ENCODE measurements around the gene SHB. TPM values are rescaled to one million over a fixed set of nuclear protein-coding genes. Genes with fewer than 3 reads are reported as not detected.

The SHB gene
- total RNA-seq = 10 to 100 TPM; 28.1 to 38.1 TPM
- polyA plus RNA-seq (2013, experiment 1 of 2) = 10.8 TPM
- 12.5 TPM for polyA plus RNA-seq (2013, experiment 2 of 2)
- long read RNA-seq, experiment 1, partial matches to known transcripts = 8 of 9 reads
- long read RNA-seq, experiment 1, other reads (novel, unspliced or antisense) = 0 of 9 reads
- long read RNA-seq, experiment 2, transcript SHB-201 (6 exons, 2,783 nt) = major isoform, 73 of 73 reads
- long read RNA-seq, experiment 2, partial matches to known transcripts = 0 of 73 reads
- long read RNA-seq, experiment 2, other reads (novel, unspliced or antisense) = 0 of 73 reads
- long read RNA-seq, experiment 3, partial matches to known transcripts = 0 of 6 reads
- long read RNA-seq, experiment 3, other reads (novel, unspliced or antisense) = 6 of 6 reads
- long read RNA-seq, experiment 4, partial matches to known transcripts = 1 of 2 reads
- long read RNA-seq, experiment 4, other reads (novel, unspliced or antisense) = 1 of 2 reads

DNA sequence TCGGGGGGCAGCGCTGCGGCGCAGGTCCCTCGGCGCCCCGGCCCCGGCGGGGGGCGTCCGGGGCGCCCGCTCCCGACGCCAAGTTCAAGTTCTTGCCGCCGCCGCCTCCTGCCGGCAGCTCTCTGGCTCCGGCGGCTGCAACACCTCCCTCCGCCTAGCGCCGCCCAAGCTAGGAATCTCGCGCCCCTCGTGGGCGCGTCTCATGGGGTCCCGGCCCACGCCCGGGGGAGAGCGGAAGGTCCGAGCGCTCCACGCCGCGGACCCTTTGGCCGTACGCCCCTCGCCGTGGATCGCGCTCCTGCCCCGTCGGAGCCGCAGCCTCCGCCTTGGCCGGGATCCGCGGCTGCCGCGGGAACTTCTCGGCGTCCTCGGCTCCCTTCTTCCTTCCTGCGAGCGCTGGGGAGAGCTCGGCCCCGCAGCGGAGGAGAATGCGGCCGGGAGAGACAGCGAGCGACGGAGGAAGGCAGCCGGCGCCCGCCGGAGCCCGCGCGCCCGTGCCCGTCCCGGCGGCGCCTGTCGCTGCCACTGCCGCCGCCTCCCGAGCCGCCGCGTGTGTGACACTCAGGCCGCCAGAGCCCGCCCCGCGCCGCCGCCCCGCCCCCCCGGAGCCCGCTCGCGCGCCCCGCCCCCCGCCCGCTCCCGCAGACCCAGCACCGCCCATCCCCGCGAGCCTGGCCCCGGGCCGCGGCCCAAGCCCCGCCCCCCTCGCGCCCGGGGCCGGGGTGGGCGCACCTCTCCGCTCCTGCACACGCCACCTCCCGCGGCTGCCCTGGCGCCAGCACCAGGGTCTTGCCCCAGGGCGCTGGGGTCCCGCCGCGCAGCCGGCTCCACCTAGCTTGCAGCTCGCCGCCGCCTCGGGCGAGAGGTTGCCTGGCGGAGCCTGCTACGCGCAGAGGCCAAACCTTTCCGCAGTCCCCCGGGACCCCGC lies at the start of gene SHB:
SHB (minus strand) TSS at position 527 of the 928 bp plus-strand sequence. CDS start 582 bp downstream, outside the sequence.
- DNase-seq = peak; percentile 95
- no peaks in the 10 kb centered on the region for H3K9me3 ChIP-seq (ENCODE audit: control insufficient read depth, low read length)
- H3K4me1 Mint-ChIP-seq = peaks cover 50% of the 10 kb centered on the region

DNA sequence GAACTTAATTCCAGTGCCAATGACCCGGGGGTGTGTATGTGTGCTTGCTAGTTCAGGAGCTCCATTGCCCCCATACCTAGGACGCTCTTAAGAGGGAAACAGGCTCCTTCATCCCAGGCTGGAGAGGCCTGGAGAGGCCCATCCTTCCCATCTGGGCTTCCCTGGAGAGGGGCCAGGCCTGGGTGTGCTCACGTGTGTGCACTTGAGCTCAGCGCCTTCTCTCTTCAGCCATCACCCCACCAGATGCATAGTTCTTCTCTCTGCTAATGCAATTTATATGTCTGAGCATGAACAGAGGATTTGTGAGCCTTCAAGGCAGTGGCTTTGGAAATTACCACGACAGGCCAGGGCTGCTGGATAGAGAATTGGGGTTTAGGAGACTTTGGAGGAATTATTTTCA lies 48.6 kb upstream of the SHB start:
- DNase-seq = no peak
- Mint-ChIP-seq H3K4me1 (peaks cover 3% of the 10 kb centered on the region), H3K9me3 (no peaks in the 10 kb centered on the region), H3K27me3 (ENCODE audit: insufficient read depth) (peaks cover 42% of the 10 kb centered on the region), H3K36me3 (ENCODE audit: low read depth) (no peaks in the 10 kb centered on the region), H3K27ac (no peak overlapping the region), H3K4me3 (no peak overlapping the region)
- no peaks in the 10 kb centered on the region for H3K36me3 ChIP-seq (ENCODE audit: control insufficient read depth, insufficient read depth, low read length)
- H3K27ac ChIP-seq (ENCODE audit: low read depth, low read length) = no peak overlapping the region
- no peak overlapping the region for H3K9ac ChIP-seq (ENCODE audit: extremely low read depth, low read length, poor library complexity, severe bottlenecking)
- H3K27me3 ChIP-seq (ENCODE audit: control insufficient read depth, insufficient read depth, low read length, poor library complexity, severe bottlenecking) = peaks cover 16% of the 10 kb centered on the region
- H3K4me1 ChIP-seq (ENCODE audit: control insufficient read depth, insufficient read depth, low read length) = no peaks in the 10 kb centered on the region
- H3K4me3 ChIP-seq (ENCODE audit: low read length) = no peak overlapping the region
- no peaks in the 10 kb centered on the region for H3K9me3 ChIP-seq (ENCODE audit: control insufficient read depth, low read length)
- TF ChIP-seq, protein P1, sequence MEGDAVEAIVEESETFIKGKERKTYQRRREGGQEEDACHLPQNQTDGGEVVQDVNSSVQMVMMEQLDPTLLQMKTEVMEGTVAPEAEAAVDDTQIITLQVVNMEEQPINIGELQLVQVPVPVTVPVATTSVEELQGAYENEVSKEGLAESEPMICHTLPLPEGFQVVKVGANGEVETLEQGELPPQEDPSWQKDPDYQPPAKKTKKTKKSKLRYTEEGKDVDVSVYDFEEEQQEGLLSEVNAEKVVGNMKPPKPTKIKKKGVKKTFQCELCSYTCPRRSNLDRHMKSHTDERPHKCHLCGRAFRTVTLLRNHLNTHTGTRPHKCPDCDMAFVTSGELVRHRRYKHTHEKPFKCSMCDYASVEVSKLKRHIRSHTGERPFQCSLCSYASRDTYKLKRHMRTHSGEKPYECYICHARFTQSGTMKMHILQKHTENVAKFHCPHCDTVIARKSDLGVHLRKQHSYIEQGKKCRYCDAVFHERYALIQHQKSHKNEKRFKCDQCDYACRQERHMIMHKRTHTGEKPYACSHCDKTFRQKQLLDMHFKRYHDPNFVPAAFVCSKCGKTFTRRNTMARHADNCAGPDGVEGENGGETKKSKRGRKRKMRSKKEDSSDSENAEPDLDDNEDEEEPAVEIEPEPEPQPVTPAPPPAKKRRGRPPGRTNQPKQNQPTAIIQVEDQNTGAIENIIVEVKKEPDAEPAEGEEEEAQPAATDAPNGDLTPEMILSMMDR (conservative IDR thresholded peaks at IDR 0.05) = no peak
- WGBS, 2 experiments (ENCODE audit: insufficient coverage in 1 of 2, insufficient read length in 1 of 2) = 93% methylated on average over 5 of the region's 5 CpGs; no CpG with 5 or more reads in 1 of the 2 experiments

More for the DNA sequence above, at the start of gene SHB:
- Mint-ChIP-seq H3K27me3 (ENCODE audit: insufficient read depth) (peaks cover 4% of the 10 kb centered on the region), H3K27ac (peak within 1 kb of the TSS; percentile 91), H3K4me3 (peak within 1 kb of the TSS; percentile 89), H3K36me3 (ENCODE audit: low read depth) (peaks cover 8% of the 10 kb centered on the region), H3K9me3 (no peaks in the 10 kb centered on the region)
- H3K36me3 ChIP-seq (ENCODE audit: control insufficient read depth, insufficient read depth, low read length) = peaks cover 14% of the 10 kb centered on the region
- H3K27me3 ChIP-seq (ENCODE audit: control insufficient read depth, insufficient read depth, low read length, poor library complexity, severe bottlenecking) = no peaks in the 10 kb centered on the region
- WGBS, 2 experiments (ENCODE audit: insufficient coverage in 1 of 2, insufficient read length in 1 of 2) = 0% methylated on average over 36 to 134 of the region's 134 CpGs
- peak within 1 kb of the TSS; percentile 91 for H3K4me3 ChIP-seq (ENCODE audit: low read length)
- H3K9ac ChIP-seq (ENCODE audit: extremely low read depth, low read length, poor library complexity, severe bottlenecking) = peak within 1 kb of the TSS; percentile 71
- peak within 1 kb of the TSS; percentile 57 for H3K27ac ChIP-seq (ENCODE audit: low read depth, low read length)
- peaks cover 14% of the 10 kb centered on the region for H3K4me1 ChIP-seq (ENCODE audit: control insufficient read depth, insufficient read depth, low read length)
- TF ChIP-seq, protein P1 (conservative IDR thresholded peaks at IDR 0.05) = peak; percentile 46

DNA sequence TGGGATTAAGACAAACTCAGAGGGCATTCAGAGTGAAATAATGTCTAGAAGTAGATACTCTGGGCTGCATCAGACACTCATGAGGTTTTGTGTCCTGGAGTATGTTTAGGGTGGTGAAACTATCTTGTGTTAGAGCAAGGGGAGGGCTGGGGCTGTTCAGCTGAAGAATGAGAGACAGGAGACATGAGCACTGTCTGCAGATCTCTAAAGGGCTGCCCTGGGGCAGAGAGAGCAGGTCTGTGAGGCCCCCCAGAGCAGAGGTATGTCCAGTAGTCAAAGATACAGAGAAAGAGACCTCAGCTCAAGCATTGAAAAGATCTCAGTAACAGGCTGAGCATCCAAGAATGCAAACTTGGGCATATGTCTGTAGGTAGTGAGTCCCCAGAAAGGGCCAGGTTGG lies 45.9 kb upstream of the SHB start:
- H3K9me3 ChIP-seq (ENCODE audit: control insufficient read depth, low read length) = no peaks in the 10 kb centered on the region
- TF ChIP-seq, protein P1 (conservative IDR thresholded peaks at IDR 0.05) = no peak
- no peak overlapping the region for H3K27ac ChIP-seq (ENCODE audit: low read depth, low read length)
- peaks cover 25% of the 10 kb centered on the region for H3K27me3 ChIP-seq (ENCODE audit: control insufficient read depth, insufficient read depth, low read length, poor library complexity, severe bottlenecking)
- Mint-ChIP-seq H3K27me3 (ENCODE audit: insufficient read depth) (peaks cover 49% of the 10 kb centered on the region), H3K9me3 (no peaks in the 10 kb centered on the region), H3K4me1 (peaks cover 3% of the 10 kb centered on the region), H3K4me3 (no peak overlapping the region), H3K36me3 (ENCODE audit: low read depth) (no peaks in the 10 kb centered on the region), H3K27ac (no peak overlapping the region)
- H3K36me3 ChIP-seq (ENCODE audit: control insufficient read depth, insufficient read depth, low read length) = no peaks in the 10 kb centered on the region
- no peak for DNase-seq
- H3K9ac ChIP-seq (ENCODE audit: extremely low read depth, low read length, poor library complexity, severe bottlenecking) = no peak overlapping the region
- H3K4me1 ChIP-seq (ENCODE audit: control insufficient read depth, insufficient read depth, low read length) = no peaks in the 10 kb centered on the region
- H3K4me3 ChIP-seq (ENCODE audit: low read length) = no peak overlapping the region

All from endodermal cell (in vitro differentiated cells).